Measurements from ENCODE around the gene TRPM2.

- TF ChIP-seq POLR2A (IDR thresholded peaks at IDR 0.05; ENCODE audit: low read depth, low read length) = no peak
- no peak for TF ChIP-seq POLR2AphosphoS5 (IDR thresholded peaks at IDR 0.05; ENCODE audit: low read depth, low read length)
- TF ChIP-seq TAF1 (IDR thresholded peaks at IDR 0.05; ENCODE audit: low read depth, low read length) = no peak
- no peak for TF ChIP-seq POU2F2 (IDR thresholded peaks at IDR 0.05; ENCODE audit: low read depth, low read length)
Observed at GRCh38 chr21:44312716-44313115, 40.7 kb upstream of the TRPM2 start.
